ENCODE data around the gene KIAA1217.
"Not testable (repeated sequence)": the region's sequence is repeated elsewhere in the genome, so short reads cannot be mapped to it uniquely, and the experiment has no call there.

Gene KIAA1217

DNA sequence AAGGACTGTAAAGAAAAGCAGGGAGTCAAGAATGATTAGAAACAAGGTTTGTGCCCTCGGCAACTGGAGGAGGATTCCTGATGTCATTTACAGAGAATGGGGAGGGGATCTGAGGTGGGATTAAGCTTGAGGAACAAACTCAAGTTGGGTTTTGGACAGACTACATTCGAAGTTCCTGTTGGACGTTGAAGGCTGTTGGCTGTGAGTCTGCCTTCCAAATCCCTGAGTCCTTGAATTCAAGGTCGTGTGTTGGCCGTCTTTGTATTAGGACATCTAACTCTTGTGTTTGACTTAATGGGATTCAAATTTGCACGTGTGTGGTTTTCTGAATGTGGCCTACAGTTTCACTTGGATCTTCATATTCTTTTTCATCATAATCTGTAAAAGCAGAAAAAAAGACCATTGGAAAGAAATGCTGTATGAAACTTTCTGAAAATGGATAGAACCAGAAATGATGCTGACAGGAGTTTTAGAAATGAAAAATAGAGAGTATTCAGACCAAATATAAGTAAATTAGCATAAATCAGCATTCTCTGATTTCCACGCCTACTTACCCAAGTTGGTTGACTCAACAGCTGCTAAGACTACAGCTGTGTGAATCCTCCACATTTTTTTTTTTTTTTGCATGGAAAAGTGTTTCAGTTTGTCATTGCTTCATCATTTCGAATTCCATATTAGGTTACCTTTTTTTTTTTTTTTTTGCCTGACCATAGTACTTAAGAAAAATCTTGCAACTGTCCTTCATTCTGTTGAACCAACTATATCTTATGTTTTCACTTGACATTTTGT lies 94.8 kb downstream of the KIAA1217 start:
- DNase-seq: no peak

DNA sequence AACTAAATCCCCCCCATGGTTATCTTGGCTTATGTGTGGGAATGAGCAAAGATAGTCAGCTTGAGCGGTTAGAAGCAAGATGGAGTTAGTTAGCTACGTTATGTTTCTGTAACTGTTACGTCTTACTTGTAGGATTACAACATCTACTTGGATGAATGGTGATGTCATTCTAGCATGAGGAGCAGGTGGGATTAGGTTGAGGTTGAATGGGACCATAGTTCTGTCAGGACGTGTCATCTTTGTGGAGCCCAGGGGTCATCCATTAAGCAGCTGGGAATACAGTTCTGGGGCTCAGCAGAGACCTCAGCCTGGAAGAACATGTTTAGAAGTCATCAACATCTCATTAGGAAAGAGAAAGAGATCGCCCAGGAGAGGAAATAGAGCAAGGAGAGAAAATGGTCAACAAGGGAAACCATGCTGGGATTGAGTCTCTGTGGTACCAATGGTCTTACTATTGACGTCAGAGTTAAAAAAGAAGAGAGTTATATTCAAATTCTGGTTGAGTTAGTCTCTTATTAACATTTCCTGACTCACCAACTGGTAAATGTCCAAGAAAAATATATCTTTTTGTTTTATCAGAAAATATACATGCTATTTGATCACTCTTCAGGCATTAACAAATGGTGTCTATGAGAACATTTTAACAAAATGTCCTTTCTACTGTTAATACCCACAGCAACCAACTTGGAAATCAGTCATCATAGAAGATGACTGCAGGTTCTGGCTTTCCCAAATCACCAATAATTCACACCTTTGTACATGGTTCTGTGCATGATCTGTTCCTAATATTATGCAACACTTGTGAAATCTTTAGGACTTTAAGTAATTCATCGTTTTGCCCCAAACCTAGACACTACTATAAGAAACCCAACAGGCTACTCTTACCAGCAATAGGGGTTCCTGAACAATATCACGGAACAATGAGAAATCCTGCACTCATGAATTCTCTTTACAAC lies 96.9 kb downstream of the KIAA1217 start:
- DNase-seq: no peak

DNA sequence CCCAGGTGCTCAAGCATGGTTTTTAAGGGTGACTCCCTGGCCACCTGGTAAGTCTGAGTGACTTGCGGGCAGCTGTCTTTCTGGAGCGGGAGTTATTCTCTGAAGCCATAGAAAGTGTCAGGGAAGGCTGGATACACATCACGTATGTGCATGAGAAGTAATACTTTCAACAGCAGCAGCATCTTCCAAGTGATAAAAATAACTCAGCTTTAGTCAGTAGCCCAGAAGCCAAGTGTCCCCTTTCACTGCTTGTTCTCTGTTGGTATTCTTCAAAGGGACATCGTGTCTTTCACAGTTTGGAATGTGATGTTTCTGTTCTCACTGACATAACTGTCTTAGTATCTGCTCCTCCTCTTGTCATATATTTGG lies 97.6 kb downstream of the KIAA1217 start:
- DNase-seq: no peak

DNA sequence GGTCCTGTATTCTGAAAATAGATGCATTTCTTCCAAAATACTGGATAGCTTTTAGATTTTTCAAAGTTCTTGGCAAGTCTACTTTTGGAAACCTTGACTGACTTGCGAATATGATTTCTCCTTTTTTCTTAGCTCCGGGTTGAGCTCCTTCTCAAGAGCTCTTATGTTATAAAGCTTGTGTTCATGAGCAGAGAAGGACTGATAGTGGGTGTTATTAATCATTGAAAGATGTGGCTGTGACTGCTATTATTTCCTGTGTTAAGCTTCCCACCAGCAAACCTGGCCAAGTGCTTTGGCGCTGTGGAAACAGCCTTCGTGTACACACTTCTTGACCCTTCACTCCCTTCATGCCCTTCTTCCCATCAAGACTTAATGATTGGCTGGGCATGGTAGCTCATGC lies 98.2 kb downstream of the KIAA1217 start:
- DNase-seq: no peak

DNA sequence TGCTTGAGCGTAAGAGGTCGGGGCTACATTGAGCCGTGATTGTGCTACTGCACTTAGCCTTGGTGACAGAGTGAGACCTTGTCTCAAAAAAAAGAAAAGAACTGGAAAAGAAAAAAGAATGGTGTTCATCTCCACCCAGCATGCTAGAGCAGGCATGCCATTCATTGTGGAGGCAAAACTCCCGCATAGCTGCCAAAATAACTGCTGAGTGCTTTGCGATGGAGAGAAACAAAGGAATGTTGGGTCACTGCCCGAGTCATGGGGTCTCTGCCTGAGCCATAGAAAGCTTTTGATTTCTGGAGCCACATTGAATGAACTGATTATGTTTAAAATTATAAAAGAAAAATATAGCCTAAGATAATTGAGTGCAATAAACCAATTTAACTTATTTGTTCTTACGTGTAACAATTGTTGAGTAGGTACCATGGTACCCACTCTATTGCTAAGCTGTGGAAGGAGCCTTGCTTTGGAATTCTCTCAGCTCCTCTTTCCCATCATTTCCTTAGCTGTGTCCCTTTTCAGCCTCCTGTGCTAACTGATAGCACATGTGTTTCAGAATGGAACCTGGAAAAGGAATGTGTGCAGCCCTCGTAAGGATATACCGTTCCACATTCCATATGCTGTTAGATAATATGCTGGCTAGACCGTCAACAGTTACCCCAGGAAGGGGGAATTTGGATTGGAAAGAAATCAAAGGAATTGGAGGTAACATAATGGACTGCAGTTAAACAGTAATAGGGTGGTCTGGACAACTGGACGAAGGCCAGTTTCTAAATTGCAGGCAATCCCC lies 99.0 kb downstream of the KIAA1217 start:
- DNase-seq: no peak

DNA sequence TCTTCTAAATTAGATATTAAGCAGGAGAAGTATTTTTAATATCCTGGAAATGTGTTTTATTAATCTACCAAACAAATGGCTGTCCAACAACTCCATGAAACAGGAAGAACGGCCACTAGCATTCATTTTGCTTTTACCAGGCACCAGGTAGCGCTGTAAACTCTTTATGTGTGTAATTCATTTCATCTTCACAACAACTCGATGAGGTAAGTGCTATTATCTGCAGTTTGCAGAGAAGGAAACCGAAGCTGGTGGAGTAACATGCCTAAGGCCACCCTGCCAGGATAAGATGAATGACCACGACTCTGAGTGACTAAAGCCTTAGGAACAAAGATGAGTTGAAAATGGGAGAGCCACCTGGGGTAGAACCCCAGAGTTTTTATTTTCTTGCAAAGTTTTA lies 101.2 kb downstream of the KIAA1217 start:
- no peak for DNase-seq

DNA sequence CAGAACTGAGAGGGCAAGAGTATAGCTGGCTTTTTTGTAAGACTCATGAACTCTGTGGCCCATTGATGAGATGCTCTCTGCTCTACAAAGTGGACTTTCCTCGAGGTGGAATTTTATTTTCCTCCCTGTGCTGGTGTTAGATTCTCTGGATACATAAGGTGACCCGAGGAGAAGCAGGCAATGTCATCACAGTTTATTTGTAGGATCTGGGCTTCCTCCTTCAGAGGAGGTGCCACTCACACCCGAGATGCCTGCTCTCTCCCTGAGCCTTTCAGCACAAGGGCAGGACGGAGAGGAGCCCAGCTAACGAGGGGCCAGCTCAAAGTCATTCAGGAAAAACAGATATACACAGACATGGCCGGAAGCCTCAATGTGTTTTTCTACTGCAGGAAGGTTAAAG lies 103.0 kb downstream of the KIAA1217 start:
- no peak for DNase-seq

DNA sequence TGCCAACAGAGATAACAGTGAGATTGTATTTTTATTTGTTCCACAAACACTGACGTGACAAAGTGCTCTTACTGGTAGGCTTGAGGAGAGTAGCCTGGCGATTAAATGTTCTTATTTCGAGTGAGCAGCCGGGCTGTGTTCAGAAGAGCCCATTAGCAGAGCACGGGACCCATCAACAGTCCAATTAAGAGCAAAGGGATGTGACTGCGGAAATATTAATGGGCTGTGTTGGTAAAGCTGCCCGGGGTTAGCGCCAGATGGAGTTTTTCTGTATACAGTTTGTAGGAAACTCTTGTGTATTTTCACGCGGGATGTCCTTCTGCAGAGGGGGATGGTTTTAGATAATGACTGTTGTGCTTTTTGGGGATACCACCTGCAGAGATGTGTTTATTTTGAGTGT lies 104.3 kb downstream of the KIAA1217 start:
- DNase-seq: no peak

DNA sequence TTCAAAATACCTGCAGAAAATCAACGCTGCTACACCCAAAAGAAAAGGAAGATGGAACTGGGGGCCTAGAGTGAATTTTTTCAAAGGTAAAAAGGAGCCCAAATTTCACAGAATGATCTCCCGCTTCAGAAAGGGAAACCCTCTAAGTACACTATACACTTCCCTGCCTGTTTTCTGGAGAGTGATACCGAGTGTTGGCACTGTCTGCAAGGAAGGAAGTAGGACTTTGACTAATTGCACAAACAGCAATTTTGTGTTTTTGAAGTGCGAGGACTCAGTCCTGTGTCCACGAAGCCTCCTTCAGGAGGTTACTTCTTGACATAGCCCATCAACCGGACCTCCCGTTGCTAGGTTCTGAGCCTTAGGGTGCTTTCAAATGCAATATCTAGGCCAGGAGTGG lies 106.3 kb downstream of the KIAA1217 start:
- no peak for DNase-seq

DNA sequence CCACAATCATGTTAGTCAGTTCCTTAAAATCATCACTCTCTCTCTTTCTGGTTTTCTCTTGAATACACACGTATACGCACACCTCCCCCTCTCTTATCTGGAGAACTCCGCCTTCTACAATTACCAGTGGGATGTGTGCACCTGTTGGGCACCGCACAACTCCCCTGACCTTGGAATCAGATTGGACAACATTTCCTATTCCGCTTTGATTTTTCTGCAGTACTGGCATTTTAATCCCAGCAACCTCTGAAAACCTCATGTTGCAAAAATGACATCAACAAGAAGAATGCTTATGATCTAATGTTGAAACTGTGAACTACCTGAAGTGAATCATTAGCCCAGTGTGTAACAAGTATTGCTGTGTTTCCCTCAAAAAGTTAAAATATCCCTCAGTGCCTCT lies 109.6 kb downstream of the KIAA1217 start:
- DNase-seq: no peak

DNA sequence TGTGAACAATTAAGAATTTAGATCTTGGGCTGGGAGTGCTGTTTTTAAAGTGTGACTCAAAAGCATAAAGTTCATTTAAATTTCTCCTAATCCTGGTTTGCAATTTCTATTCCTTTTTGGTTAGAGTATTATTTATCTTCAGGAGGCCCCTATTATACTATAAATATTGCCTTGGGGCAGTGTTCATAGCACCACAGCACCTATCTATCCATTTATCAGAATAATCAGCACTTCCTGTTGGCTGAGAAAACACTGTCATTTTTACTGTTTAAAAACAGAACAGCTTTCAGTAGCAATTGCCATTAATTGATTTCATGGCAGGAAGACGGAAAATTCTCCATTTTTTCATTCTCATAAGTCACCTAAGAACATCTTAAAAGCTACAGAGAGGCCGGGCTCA lies 111.4 kb downstream of the KIAA1217 start:
- no peak for DNase-seq

DNA sequence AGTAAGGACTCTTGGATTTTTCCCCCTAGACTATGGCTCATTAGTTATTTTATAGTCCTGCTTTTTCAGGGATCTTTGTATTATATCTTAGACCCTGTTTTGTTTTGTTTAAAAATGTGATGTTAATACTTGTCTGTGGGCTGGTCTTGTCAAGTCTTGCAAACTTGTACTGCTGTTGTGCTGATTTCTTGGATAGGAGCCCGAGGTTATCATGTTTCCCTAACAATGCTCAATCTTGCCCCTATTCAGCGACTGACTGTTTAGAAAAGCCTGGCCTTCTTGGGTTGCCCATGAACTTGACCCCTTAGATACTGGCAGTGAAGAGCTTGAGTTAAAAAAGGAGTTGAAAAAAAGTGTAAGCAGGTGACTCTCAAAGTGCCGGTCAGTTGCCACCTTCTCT lies 115.7 kb downstream of the KIAA1217 start:
- no peak for DNase-seq

DNA sequence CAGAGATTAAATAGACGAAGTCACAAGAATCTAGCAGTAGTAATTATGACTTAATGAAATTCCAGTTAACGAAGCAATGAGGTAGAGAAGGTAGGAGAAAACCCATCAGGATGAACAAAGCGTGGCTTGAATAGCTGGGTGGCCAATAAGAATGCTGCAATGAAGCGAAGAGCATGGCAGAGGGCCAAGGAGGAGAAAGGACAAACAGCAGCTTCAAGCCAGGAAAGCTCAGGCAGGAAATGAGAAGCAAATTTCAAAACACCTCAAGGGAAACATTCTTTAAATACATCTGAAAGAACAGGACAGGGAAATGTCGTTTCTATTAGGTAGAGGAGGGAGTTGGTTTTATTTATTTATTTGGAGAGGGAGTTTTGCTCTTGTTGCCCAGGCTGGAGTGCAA lies 122.5 kb downstream of the KIAA1217 start:
- no peak for DNase-seq

DNA sequence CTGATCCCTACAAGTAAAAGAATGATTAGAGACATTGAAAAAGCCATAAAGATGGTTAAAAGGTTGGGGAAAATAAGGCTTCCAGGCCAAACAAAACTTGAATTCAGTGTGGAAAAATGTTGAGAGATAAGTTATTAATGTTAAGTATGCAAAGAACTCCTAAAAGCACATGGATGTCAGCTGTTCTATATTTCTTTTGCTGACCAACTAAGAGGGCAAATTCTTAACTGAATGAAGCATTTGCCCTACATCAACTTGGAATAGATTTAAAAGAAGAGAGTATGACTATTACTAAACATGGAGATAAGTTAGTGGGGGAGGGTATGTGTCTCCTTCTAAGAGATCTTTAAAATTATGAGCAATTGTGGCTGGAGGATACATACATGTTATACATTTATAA lies 124.8 kb downstream of the KIAA1217 start:
- no peak for DNase-seq

DNA sequence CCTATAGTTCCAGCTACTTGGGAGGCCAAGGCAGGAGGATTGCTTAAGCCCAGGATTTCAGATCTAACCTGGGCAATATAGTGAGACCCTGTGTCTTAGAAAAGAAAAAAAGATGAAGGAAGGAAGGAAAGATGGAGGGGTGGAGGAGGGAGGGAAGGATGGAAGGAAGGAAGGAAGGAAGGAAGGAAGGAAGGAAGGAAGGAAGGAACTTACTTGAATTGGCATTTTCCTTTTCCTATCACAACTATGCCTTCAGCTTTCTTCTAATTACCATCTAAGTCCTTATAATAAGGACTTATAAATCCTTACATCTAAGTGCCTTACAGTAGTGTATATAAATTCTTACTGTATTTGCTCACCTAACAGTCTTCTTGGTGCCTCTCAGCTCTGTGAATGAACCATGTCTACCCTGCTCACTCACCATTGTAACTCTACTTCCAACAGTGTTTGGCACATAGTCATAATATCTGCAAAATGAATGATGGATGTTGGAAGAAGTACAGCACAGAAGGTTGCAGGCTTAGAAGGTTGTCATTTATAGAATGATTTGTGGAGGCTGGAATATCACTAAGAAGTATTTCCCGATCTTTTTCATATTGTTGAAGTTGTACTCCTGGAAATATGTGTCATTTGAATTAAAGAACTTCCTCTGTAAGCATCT lies 125.5 kb downstream of the KIAA1217 start:
- DNase-seq: no peak

DNA sequence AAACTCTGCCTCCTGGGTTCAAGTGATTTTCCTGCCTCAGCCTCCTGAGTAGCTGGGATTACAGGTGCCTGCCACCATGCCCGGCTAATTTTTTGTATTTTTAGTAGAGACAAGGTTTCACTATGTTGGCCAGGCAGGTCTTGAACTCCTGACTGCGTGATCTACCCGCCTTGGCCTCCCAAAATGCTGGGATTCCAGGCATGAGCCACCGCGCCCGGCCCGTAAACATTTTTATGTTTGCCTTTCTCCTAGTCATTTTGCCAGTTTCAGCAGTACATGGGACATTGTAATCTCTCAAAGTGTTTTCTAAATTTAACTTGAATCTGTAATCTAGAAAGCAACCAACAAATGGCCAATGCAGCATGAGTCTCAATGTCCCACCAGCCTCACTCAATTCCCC lies 128.8 kb downstream of the KIAA1217 start:
- DNase-seq: not testable (repeated sequence)

DNA sequence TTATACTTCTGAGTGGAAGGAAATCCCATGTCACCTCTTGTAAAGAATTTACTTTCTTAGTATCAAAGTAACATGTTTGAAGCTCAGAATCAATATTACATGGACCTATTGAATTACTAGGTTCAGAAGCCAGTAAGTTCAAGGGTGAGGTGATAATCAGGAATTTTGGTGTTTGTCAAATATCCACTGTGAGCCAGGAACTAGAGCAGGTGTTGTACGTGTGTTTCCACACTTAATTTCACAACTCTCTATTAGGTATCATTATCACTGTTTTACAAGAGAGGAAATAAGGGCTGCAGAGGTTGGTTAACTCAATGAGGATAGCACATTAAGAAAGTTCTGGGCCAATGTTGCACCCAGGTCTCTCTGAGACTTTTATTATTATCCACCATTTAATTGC lies 130.4 kb downstream of the KIAA1217 start:
- DNase-seq: no peak

DNA sequence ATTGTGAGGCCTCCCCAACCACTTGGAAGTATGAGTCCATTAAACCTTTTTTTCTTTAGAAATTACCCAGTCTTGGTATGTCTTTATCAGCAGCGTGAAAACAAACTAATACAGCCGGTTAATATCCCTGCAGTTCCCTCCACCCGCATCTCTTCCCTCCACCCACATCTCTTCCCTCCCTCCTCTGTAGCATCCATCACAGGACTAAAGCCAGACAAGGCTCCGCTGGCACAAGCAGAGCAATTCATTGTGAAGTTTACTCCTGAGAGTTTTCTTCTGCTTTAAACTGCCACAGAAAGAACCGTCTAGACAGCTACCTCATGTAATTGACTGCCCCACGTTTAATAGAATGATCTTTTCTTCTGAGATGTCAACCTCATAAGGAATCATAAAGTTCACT lies 131.5 kb downstream of the KIAA1217 start:
- no peak for DNase-seq

DNA sequence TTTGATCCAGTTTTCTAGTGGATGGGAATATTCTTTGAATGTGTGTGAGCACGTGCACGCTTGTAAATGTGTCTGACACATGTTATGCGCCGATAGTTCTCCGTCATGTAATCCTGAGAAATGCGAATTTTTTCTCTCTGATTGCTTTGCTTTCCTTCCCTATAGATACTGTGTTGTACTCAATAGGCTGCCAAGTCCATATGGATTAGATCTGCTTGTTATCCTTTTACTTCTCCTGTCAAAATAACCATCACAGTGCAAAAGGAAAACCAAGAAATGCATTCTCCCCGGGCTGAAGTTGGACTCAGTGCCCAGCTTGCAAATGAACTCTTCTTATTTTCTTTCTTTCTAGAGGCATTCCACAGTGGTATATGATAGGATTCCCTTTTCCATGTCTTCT lies 131.9 kb downstream of the KIAA1217 start:
- DNase-seq: no peak

DNA sequence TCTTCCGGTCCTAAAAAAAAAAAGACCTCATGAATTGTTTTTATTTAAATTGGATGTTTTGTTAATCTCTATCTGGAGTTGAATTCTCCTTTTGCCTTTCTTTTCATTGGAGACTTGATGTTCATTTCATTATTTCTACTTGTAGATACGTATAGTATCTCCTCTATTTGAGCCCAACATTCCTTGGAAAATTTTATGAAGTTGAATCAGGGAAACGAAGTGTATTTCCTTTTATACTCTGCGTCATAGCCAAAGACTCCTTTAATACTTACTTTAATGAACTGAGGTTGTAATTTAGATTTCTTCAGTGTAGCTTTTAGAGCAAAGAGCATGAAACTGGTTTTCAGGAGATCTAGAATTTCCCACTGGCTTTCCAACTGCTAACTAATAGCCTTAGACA lies 132.4 kb downstream of the KIAA1217 start:
- no peak for DNase-seq

DNA sequence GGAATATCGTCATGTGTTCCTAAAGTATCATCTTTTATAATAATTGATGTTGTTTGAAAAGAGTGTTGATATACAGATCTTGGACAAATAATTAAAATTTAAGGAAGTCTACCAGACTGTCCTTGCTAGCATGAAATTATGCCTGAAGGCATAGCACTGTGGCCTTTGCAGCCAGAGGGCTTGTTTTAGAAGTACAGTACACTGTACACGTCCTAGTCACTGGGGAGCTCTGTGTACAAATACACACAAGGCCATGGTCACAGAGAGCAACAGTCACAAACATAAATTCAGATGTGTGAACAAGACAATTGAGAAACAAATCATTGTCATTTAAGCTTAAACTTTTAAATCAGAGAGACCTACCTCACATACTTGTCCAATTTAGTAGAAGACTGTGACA lies 133.0 kb downstream of the KIAA1217 start:
- DNase-seq: no peak

DNA sequence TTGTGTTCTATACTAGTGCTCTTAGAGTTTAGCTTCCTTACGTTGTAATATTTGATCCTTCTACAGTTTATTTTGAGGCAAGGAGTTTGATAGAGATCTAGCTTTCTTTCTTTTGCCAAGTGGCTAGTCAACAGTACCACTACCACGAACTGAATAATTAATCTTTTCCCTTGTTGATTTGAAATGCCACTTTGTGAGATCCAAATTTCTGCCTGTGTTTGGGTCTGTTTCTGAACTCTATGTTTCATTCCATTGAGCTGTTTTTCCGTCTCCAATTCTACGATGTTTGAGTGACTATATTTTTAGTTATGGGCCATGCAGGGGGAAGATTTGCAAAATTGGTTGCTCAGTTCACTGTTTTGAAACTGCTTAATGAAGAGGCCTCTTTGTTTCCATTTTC lies 134.7 kb downstream of the KIAA1217 start:
- no peak for DNase-seq

DNA sequence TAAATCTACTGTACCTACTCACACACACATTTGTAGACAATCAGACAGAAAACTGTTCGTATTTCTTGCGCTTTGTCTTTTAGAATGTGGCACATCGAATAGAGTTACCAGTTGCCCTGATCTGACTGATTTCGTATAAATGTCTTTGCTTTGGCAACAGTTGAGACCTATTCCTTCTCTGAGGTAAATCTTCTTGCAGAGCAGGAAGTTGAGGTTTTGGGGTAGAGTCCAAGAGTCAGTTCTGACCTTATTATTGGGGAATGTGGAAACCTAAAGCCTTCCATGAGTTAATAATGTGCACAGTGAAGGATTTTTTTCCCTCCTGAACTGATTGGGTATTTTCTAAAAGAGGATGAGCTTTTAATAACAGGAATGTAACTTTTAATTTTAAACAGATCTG lies 135.3 kb downstream of the KIAA1217 start:
- no peak for DNase-seq
